ENCODE data around the gene DEXI.
A peak's percentile ranks its signal among the peaks of the same experiment; 100 is the strongest.
"Not testable (repeated sequence)": the region's sequence is repeated elsewhere in the genome, so short reads cannot be mapped to it uniquely, and the experiment has no call there.

Gene DEXI

GRCh38 chr16:10957771-10958482 is 15.7 kb upstream of the DEXI start:
- no peaks in the 10 kb centered on the region for H3K9me3 Mint-ChIP-seq
- H3K27ac Mint-ChIP-seq, result peak overlapping the region; percentile 84
- peaks cover 9% of the 10 kb centered on the region for H3K36me3 Mint-ChIP-seq
- peaks cover 47% of the 10 kb centered on the region for H3K4me1 Mint-ChIP-seq
- no peaks in the 10 kb centered on the region for H3K27me3 Mint-ChIP-seq
- peak overlapping the region; percentile 47 for H3K4me3 Mint-ChIP-seq

GRCh38 chr16:10954903-10955302 is 12.6 kb upstream of the DEXI start:
- Mint-ChIP-seq H3K27ac (no peak overlapping the region), H3K9me3 (no peaks in the 10 kb centered on the region), H3K27me3 (no peaks in the 10 kb centered on the region), H3K36me3 (peaks cover 6% of the 10 kb centered on the region), H3K4me1 (peaks cover 63% of the 10 kb centered on the region), H3K4me3 (no peak overlapping the region)

- Mint-ChIP-seq H3K27me3 (no peaks in the 10 kb centered on the region), H3K4me1 (peaks cover 75% of the 10 kb centered on the region)
Measured at GRCh38 chr16:10951026-10951425, 8.8 kb upstream of the DEXI start.

GRCh38 chr16:10950393-10950792 is 8.1 kb upstream of the DEXI start:
- no peaks in the 10 kb centered on the region for H3K27me3 Mint-ChIP-seq

More at GRCh38 chr16:10951026-10951425, 8.8 kb upstream of the DEXI start:
- no peaks in the 10 kb centered on the region for H3K36me3 Mint-ChIP-seq
- no peak overlapping the region for H3K4me3 Mint-ChIP-seq
- no peaks in the 10 kb centered on the region for H3K9me3 Mint-ChIP-seq
- H3K27ac Mint-ChIP-seq, result no peak overlapping the region

GRCh38 chr16:10949424-10949970 is 7.2 kb upstream of the DEXI start:
- H3K9me3 Mint-ChIP-seq, result no peaks in the 10 kb centered on the region
- H3K27me3 Mint-ChIP-seq, result no peaks in the 10 kb centered on the region
- no peaks in the 10 kb centered on the region for H3K36me3 Mint-ChIP-seq
- H3K4me3 Mint-ChIP-seq, result peak overlapping the region; percentile 27
- peak overlapping the region; percentile 92 for H3K27ac Mint-ChIP-seq
- peaks cover 74% of the 10 kb centered on the region for H3K4me1 Mint-ChIP-seq

More at GRCh38 chr16:10950393-10950792, 8.1 kb upstream of the DEXI start:
- Mint-ChIP-seq H3K9me3 (no peaks in the 10 kb centered on the region), H3K36me3 (no peaks in the 10 kb centered on the region), H3K4me1 (peaks cover 77% of the 10 kb centered on the region), H3K4me3 (no peak overlapping the region), H3K27ac (no peak overlapping the region)

- no peaks in the 10 kb centered on the region for H3K27me3 Mint-ChIP-seq
- no peaks in the 10 kb centered on the region for H3K9me3 Mint-ChIP-seq
- no peaks in the 10 kb centered on the region for H3K36me3 Mint-ChIP-seq
- no peak overlapping the region for H3K27ac Mint-ChIP-seq
- peaks cover 69% of the 10 kb centered on the region for H3K4me1 Mint-ChIP-seq
- H3K4me3 Mint-ChIP-seq, result no peak overlapping the region
Measured at GRCh38 chr16:10947211-10947787, 5.0 kb upstream of the DEXI start.

- peak overlapping the region; percentile 73 for H3K27ac Mint-ChIP-seq
- peak overlapping the region; percentile 93 for H3K4me3 Mint-ChIP-seq
- H3K9me3 Mint-ChIP-seq, result no peaks in the 10 kb centered on the region
- no peaks in the 10 kb centered on the region for H3K27me3 Mint-ChIP-seq
- no peaks in the 10 kb centered on the region for H3K36me3 Mint-ChIP-seq
- peaks cover 69% of the 10 kb centered on the region for H3K4me1 Mint-ChIP-seq
Measured at GRCh38 chr16:10946308-10946707, 4.0 kb upstream of the DEXI start.

- Mint-ChIP-seq H3K9me3 (no peaks in the 10 kb centered on the region), H3K4me1 (peaks cover 69% of the 10 kb centered on the region), H3K4me3 (peak overlapping the region; percentile 93), H3K27me3 (no peaks in the 10 kb centered on the region), H3K36me3 (no peaks in the 10 kb centered on the region), H3K27ac (peak overlapping the region; percentile 59)
Measured at GRCh38 chr16:10945065-10945787, 3.0 kb upstream of the DEXI start.

GRCh38 chr16:10944249-10945064 is 2.2 kb upstream of the DEXI start, which contains the start of gene CLEC16A:
CLEC16A (plus strand) TSS chr16:10944564; CDS start chr16:10944718, 154 bp downstream.
- peak within 1 kb of the TSS; percentile 64 for H3K27ac Mint-ChIP-seq
- peaks cover 69% of the 10 kb centered on the region for H3K4me1 Mint-ChIP-seq
- no peaks in the 10 kb centered on the region for H3K27me3 Mint-ChIP-seq

GRCh38 chr16:10943064-10943353 is 741 bp upstream of the DEXI start:
- H3K27ac Mint-ChIP-seq, result peak overlapping the region; percentile 30
- peaks cover 4% of the 10 kb centered on the region for H3K36me3 Mint-ChIP-seq

More at GRCh38 chr16:10944249-10945064, 2.2 kb upstream of the DEXI start, which contains the start of gene CLEC16A:
- Mint-ChIP-seq H3K36me3 (peaks cover 3% of the 10 kb centered on the region), H3K9me3 (no peaks in the 10 kb centered on the region), H3K4me3 (peak within 1 kb of the TSS; percentile 93)

GRCh38 chr16:10941935-10942351 is 325 bp downstream of the DEXI start:
- H3K4me1 Mint-ChIP-seq, result peaks cover 75% of the 10 kb centered on the region
- peak overlapping the region; percentile 97 for H3K4me3 Mint-ChIP-seq
- not testable (repeated sequence) for H3K9me3 Mint-ChIP-seq, H3K27me3 Mint-ChIP-seq, H3K36me3 Mint-ChIP-seq
- H3K27ac Mint-ChIP-seq, result peak overlapping the region; percentile 91

More at GRCh38 chr16:10943064-10943353, 741 bp upstream of the DEXI start:
- peak overlapping the region; percentile 78 for H3K4me3 Mint-ChIP-seq
- H3K9me3 Mint-ChIP-seq, result no peaks in the 10 kb centered on the region
- peaks cover 72% of the 10 kb centered on the region for H3K4me1 Mint-ChIP-seq
- H3K27me3 Mint-ChIP-seq, result no peaks in the 10 kb centered on the region

- Mint-ChIP-seq H3K4me1 (peaks cover 75% of the 10 kb centered on the region), H3K36me3 (peaks cover 5% of the 10 kb centered on the region), H3K4me3 (peak overlapping the region; percentile 97), H3K27ac (peak overlapping the region; percentile 91), H3K9me3 (no peaks in the 10 kb centered on the region), H3K27me3 (no peaks in the 10 kb centered on the region)
Measured at GRCh38 chr16:10941127-10941933, 938 bp downstream of the DEXI start.

GRCh38 chr16:10940501-10941079 is 1.7 kb downstream of the DEXI start:
- H3K4me3 Mint-ChIP-seq, result peak overlapping the region; percentile 97
- no peaks in the 10 kb centered on the region for H3K27me3 Mint-ChIP-seq
- peak overlapping the region; percentile 70 for H3K27ac Mint-ChIP-seq
- H3K4me1 Mint-ChIP-seq, result peaks cover 75% of the 10 kb centered on the region
- H3K9me3 Mint-ChIP-seq, result no peaks in the 10 kb centered on the region
- H3K36me3 Mint-ChIP-seq, result peaks cover 8% of the 10 kb centered on the region

GRCh38 chr16:10939649-10940234 is 2.5 kb downstream of the DEXI start:
- no peaks in the 10 kb centered on the region for H3K27me3 Mint-ChIP-seq
- no peaks in the 10 kb centered on the region for H3K9me3 Mint-ChIP-seq
- peaks cover 76% of the 10 kb centered on the region for H3K4me1 Mint-ChIP-seq
- H3K4me3 Mint-ChIP-seq, result peak overlapping the region; percentile 97
- peak overlapping the region; percentile 25 for H3K27ac Mint-ChIP-seq
- peaks cover 8% of the 10 kb centered on the region for H3K36me3 Mint-ChIP-seq
